ENCODE measurements around the gene DYNLRB2.

The DYNLRB2 gene

GRCh38 chr16:80546249-80546648 is 5.5 kb downstream of the DYNLRB2 start:
- H3K4me3 ChIP-seq (ENCODE audit: low read depth, low read length), result no peak overlapping the region
- TF ChIP-seq CTCF (IDR thresholded peaks at IDR 0.05; ENCODE audit: low read depth, low read length, missing control alignments), result no peak
- no peak for DNase-seq (ENCODE audit: low read depth)

- H3K4me3 ChIP-seq (ENCODE audit: low read depth, low read length), result no peak overlapping the region
- DNase-seq (ENCODE audit: low read depth), result no peak
- no peak for TF ChIP-seq CTCF (IDR thresholded peaks at IDR 0.05; ENCODE audit: low read depth, low read length, missing control alignments)
These were observed 6.4 kb downstream of the DYNLRB2 start for GRCh38 chr16:80547145-80547544.

GRCh38 chr16:80552277-80552676 is 11.5 kb downstream of the DYNLRB2 start:
- no peak for TF ChIP-seq CTCF (IDR thresholded peaks at IDR 0.05; ENCODE audit: low read depth, low read length, missing control alignments)
- no peak for DNase-seq (ENCODE audit: low read depth)
- H3K4me3 ChIP-seq (ENCODE audit: low read depth, low read length), result no peak overlapping the region

GRCh38 chr16:80554033-80554432 is 13.2 kb downstream of the DYNLRB2 start:
- no peak for DNase-seq (ENCODE audit: low read depth)
- H3K4me3 ChIP-seq (ENCODE audit: low read depth, low read length), result no peak overlapping the region
- TF ChIP-seq CTCF (IDR thresholded peaks at IDR 0.05; ENCODE audit: low read depth, low read length, missing control alignments), result no peak

GRCh38 chr16:80556481-80556880 is 15.7 kb downstream of the DYNLRB2 start:
- no peak for TF ChIP-seq CTCF (IDR thresholded peaks at IDR 0.05; ENCODE audit: low read depth, low read length, missing control alignments)
- no peak overlapping the region for H3K4me3 ChIP-seq (ENCODE audit: low read depth, low read length)
- DNase-seq (ENCODE audit: low read depth), result no peak

GRCh38 chr16:80557037-80557436 is 16.2 kb downstream of the DYNLRB2 start:
- no peak for TF ChIP-seq CTCF (IDR thresholded peaks at IDR 0.05; ENCODE audit: low read depth, low read length, missing control alignments)
- H3K4me3 ChIP-seq (ENCODE audit: low read depth, low read length), result no peak overlapping the region
- no peak for DNase-seq (ENCODE audit: low read depth)

GRCh38 chr16:80559369-80559768 is 18.6 kb downstream of the DYNLRB2 start:
- TF ChIP-seq CTCF (IDR thresholded peaks at IDR 0.05; ENCODE audit: low read depth, low read length, missing control alignments), result no peak
- no peak overlapping the region for H3K4me3 ChIP-seq (ENCODE audit: low read depth, low read length)
- DNase-seq (ENCODE audit: low read depth), result no peak
